Stimulated activated CD8-positive, alpha-beta memory T cell treated with anti-CD3 and anti-CD28 coated beads, Interleukin-2, amount 100 ng/mL, for 48 hours (primary cell): ENCODE results near the gene ABCB11.

Source experiments
- DNase-seq, 2 donors: peaks; one replicate each; pipeline ENCODE4 v3.0.0-alpha.2; 2020; ENCODE audit warnings: low read depth in 2 of 2

The ABCB11 gene

DNA sequence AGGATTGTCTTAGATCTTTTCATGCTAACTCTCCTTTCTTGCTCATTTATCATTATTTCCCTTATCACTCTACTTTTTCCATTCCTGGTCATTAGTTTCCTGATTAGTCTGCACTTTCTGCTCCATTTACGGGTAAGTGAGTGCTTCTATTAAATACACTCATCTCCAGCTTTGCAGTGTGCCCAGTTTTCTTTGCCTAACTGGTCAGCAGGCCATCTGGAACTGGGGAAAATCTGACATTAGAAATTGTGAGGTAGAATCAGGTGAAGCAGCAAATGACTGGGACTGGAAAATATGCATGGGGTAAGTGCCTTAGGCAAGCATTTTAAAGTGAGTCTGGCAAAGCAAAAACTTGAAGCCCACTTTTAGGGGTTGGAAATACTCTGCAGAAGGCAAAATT is 100.9 kb downstream of the ABCB11 start:
- no peak for DNase-seq

DNA sequence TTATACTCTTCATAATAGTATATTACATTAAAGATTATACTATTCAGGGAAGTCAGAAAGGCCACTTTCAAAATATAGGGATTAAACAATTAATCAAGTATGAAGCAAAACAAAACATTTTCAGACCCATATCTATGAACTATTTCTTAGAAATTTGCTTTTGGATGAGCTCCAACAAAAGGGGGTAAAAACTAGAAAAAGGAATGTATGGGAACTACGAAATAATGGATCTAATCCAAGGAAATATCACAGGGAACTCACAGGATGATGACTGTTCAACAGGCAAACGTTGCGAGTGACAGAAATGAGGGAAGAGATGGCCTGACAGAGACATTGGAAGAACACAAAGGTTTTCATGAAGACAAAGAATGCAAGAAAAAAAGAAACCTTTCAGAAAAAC is 102.1 kb downstream of the ABCB11 start:
- no peak for DNase-seq

GRCh38 chr2:168928113-168928831 is 102.9 kb downstream of the ABCB11 start:
- DNase-seq, result no peak

DNA sequence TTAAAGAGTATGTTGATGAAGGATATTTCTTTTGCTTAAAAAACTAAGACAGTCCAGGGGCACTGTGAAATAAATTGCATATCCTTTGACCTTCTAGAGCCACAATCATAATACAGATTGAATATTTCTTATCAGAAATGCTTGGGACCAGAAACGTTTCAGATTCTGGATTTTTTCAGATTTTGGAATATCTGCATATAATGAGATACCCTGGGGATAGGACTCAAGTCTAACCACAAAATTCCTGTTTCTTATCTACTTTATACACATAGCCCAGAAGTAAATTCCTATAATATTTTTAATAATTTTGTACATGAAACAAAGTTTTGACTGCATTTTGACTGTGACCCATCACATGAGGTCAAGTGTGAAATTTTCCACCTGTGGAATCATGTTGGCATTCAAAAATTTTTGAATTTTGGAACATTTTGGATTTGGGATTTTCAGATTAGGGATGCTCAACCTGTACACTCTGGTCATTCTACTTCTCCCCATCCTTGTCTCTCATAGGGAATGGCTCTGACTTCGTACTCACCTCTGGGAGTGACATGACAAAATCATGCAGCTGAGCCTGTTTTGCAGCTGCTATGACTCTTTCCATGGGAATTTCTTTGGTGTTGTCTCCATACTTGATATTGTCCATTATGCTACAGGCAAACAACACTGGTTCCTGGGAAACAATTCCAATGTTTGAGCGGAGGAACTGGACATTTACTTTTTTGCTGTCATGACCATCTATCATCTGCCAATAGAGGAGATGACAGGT is 104.3 kb downstream of the ABCB11 start:
- no peak for DNase-seq

DNA sequence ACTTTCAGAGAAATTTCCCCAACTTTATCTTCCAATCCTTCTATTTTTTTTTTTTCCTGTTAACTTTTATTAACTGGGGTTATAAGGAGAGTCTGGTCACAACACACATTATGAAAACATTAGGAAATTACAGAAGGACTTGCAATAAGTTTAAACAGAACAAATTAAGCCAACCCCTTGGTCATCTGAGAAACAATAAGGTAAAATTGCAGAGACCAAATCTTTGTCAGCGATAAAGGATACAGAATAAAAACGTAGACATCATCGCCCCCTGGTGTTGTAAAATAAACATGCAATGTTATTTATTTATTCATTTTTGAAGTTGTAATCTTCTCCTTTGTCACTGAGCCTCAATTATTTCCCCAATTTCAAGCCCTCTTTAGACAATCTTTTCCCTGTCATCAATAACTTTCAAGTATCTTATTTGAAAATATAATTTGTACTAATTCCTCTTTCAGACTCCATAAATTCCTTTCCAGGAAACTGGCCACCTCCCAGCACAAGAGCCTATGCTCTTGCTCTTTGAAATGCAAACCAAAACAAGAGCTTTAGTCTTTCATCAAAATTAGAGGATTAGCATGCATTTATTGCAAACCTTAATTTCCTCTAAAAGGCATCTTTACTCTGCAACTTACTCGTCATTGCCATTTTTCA is 110.5 kb downstream of the ABCB11 start:
- no peak for DNase-seq

DNA sequence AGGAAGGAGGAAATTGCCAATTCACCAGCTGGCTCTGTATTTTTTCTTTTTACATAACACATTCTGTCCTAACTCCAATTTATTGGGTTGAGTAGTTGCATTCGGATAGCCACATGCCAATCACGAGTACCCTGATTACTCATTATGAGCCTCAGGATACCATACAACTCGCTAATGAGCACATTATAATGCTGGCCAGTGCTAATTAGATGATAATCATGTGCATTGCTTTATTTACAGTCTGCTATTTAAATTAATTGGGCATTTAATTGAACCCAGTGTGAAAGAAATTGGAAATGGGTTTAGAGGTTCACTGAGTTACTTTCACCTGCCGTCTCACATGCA is 114.8 kb downstream of the ABCB11 start:
- no peak for DNase-seq

DNA sequence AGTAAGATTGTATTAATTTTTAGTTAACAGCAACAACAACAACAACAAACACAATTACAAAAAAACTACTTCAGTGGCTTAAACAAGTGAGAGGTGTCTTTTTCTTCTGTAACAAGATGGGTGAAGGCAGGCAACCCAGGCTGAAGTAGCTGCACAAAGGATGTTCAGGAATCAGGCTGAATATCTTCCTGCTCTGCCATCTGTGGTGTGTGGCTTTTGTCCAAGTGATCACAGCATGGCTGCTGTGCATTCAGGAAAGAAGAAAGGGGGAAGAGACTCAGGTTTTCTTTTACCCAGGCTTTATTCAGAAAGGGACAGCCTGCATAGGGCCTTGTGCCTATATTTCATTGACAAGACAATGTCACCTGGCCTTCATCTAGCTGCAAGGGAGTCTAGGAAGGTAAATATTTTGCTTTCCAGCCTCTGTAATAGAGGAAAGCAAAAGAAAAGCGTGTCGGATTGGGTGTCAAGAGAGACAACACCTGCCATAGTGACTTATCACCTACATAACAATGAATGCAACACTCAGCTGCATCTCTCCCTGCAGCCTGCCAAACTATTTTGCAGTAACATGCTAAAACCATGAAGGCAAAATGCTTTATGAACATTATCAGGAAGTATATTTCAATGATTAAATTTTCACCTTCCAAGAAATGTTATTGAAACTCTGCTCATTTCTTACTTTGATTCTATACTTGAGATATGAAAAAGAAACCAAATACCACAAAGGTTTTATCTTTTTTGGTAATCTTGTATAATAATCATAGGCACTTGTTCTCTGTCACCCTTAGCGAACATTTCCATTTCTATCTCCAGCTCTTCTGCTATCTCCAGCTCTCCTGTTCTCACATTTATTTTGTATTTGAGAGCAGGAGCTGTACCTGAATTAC is 115.4 kb downstream of the ABCB11 start:
- DNase-seq, result no peak

- DNase-seq, result no peak
Measured at GRCh38 chr2:168913495-168913894, 117.6 kb downstream of the ABCB11 start.

DNA sequence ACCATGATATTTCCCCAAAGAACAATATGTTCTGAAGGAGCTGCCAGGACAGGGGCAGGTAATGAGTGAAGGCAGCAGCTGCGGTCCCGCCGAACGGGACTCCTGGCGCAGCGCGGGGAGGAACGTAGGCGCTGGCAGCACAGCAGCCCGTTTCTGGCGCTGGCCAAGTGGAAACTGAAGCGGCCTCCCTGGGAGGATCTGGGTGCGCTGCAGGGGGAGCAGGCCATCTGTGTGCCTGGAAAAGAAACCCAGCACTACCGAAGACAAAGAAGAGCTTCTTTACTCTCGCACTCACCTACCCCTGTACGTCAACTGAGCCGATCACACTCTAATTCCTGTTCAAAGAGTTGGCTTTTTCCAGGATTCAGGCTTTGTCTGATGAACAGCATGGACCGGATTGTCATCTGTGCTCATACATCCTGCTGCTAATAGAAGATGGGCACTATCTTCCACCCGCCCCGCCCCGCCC is 118.2 kb downstream of the ABCB11 start:
- DNase-seq, result no peak

- DNase-seq, result no peak
Measured at GRCh38 chr2:168912466-168912865, 118.7 kb downstream of the ABCB11 start.

GRCh38 chr2:168910330-168910729 is 120.8 kb downstream of the ABCB11 start:
- no peak for DNase-seq

- no peak for DNase-seq
Measured at GRCh38 chr2:168907940-168908662, 123.0 kb downstream of the ABCB11 start.

DNA sequence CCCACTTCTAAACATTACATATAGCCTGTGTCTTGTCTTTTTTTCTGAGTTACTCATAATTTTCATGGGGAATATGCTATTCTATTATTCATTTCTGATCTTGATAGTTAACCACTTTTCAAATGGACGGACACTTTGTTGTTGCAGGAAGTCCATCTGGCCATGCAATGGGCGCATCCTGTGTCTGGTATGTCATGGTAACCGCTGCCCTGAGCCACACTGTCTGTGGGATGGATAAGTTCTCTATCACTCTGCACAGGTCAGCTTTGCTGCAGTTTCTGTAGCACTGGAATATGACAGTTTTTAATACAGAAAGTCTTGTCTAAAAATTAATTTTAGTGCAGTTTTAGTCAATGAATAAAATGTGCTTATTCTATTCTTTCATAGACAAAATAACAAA is 126.8 kb downstream of the ABCB11 start:
- DNase-seq, result no peak

- no peak for DNase-seq
Measured at GRCh38 chr2:168903888-168904287, 127.2 kb downstream of the ABCB11 start.

- DNase-seq, result no peak
Measured at GRCh38 chr2:168901003-168901402, 130.1 kb downstream of the ABCB11 start, which contains the start of gene G6PC2. Gene G6PC2 (plus strand): TSS chr2:168901291. CDS start chr2:168901332, 41 bp downstream.

DNA sequence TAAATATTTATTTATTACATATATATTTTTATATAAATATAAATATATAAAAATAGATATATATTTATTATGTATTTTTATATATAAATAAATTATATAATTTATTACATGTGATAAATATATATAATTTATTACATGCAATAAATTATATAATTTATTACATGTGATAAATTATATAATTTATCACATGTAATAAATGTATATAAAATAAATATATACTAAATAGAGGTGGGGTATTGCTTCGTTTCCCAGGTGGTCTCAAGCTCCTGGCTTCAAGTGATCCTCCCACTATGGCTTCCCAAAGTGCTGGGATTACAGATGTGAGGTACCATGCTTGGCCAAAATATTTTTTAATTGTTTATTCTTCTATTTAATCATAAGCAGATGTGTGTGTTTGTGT is 133.7 kb downstream of the ABCB11 start:
- DNase-seq, result no peak

- DNase-seq, result no peak
Measured at GRCh38 chr2:168896783-168897182, 134.3 kb downstream of the ABCB11 start.

- DNase-seq, result no peak
Measured at GRCh38 chr2:168895771-168896170, 135.4 kb downstream of the ABCB11 start.

DNA sequence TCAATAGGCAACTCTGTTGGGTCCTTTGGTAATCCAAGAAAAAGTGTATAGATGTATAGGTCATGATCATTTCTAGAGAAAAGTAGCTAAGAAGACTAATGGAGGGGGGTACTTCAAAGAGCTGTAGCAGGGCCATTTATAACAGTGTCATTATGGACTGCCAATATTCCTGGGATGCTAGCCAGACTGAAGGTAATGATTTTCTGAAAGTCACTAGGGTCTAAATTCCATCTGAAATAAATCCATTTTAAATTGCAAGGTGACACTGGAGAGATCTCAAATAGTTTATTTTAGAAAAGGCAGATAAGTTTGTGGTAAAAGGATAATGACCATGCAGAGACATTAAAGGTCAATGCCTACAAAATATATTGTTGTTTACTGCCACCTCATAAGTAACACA is 136.4 kb downstream of the ABCB11 start:
- no peak for DNase-seq

DNA sequence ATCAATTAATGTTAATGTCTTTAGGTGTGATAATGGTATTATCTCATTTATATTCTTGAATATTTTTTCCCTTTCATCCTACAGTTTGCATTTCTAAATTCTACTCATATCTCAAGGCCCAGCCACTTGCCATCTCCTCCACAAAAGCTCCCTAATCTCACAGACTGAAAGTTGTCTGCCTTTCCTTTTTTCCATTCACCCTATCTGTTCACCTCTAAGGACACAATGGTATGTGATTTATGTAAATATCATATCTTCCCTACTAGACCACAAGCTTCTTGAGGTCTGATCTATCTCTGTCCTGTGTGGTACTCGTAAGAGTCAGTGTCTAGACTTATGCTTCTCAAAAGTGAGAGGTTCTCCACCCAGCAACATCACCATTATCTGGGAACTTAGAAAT is 137.0 kb downstream of the ABCB11 start:
- no peak for DNase-seq

- no peak for DNase-seq
Measured at GRCh38 chr2:168892327-168892726, 138.8 kb downstream of the ABCB11 start.
